HL-60 (cell line): ENCODE measurements around the gene PHF19.

Experiments used
- DNase-seq, 2 experiments: peaks; one replicate each; pipeline ENCODE4 v3.0.0-alpha.2; 2010 to 2020; ENCODE audit warnings: low read depth in 1 of 2, low spot score in 1 of 2
- H3K27ac ChIP-seq: fragments of 250-450 bp; sonication (Bioruptor Pico); replicated peaks from 2 replicates; pipeline ENCODE4 v1.5.1; 2020; ENCODE audit warnings: mild to moderate bottlenecking, moderate library complexity
- H3K27me3 ChIP-seq: fragments of 250-450 bp; sonication (Bioruptor Pico); 2 replicates; pipeline ENCODE4 v1.5.1; 2021; ENCODE audit warnings: mild to moderate bottlenecking, moderate library complexity; ENCODE audit not compliant: insufficient read depth, poor library complexity, severe bottlenecking
- H3K4me3 ChIP-seq: replicated peaks from 2 replicates; pipeline ENCODE4 v1.5.1; 2011; ENCODE audit warnings: mild to moderate bottlenecking, control low read depth, low read length; ENCODE audit not compliant: insufficient read depth
- CTCF ChIP-seq: IDR thresholded peaks from one replicate; pipeline ENCODE4 v1.5.1; 2011; ENCODE audit warnings: low read length, control low read depth, inconsistent platforms; ENCODE audit not compliant: insufficient read depth
- GABPA ChIP-seq: IDR thresholded peaks from 2 replicates; pipeline ENCODE4 v1.6.1; 2012; ENCODE audit warnings: low read depth
- POLR2AphosphoS5 ChIP-seq: IDR thresholded peaks from 2 replicates; pipeline ENCODE4 v1.6.1; 2012; ENCODE audit warnings: low read depth
- SPI1 ChIP-seq: IDR thresholded peaks from 2 replicates; pipeline ENCODE4 v1.6.1; 2012; ENCODE audit warnings: low read depth, mild to moderate bottlenecking, borderline replicate concordance
- TF ChIP-seq, protein P1 (sequence below): IDR thresholded peaks from 2 replicates; pipeline ENCODE4 v1.6.1; 2012; ENCODE audit warnings: low read depth; ENCODE audit not compliant: insufficient replicate concordance

PHF19 gene

GRCh38 chr9:120916588-120916987, 39.6 kb upstream of the PHF19 start:
- TF ChIP-seq POLR2AphosphoS5: no peak
- TF ChIP-seq, protein P1, sequence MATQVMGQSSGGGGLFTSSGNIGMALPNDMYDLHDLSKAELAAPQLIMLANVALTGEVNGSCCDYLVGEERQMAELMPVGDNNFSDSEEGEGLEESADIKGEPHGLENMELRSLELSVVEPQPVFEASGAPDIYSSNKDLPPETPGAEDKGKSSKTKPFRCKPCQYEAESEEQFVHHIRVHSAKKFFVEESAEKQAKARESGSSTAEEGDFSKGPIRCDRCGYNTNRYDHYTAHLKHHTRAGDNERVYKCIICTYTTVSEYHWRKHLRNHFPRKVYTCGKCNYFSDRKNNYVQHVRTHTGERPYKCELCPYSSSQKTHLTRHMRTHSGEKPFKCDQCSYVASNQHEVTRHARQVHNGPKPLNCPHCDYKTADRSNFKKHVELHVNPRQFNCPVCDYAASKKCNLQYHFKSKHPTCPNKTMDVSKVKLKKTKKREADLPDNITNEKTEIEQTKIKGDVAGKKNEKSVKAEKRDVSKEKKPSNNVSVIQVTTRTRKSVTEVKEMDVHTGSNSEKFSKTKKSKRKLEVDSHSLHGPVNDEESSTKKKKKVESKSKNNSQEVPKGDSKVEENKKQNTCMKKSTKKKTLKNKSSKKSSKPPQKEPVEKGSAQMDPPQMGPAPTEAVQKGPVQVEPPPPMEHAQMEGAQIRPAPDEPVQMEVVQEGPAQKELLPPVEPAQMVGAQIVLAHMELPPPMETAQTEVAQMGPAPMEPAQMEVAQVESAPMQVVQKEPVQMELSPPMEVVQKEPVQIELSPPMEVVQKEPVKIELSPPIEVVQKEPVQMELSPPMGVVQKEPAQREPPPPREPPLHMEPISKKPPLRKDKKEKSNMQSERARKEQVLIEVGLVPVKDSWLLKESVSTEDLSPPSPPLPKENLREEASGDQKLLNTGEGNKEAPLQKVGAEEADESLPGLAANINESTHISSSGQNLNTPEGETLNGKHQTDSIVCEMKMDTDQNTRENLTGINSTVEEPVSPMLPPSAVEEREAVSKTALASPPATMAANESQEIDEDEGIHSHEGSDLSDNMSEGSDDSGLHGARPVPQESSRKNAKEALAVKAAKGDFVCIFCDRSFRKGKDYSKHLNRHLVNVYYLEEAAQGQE: no peak
- TF ChIP-seq CTCF: no peak
- TF ChIP-seq GABPA: no peak
- no peak for TF ChIP-seq SPI1
- no peak overlapping the region for H3K27ac ChIP-seq
- no peak overlapping the region for H3K4me3 ChIP-seq
- H3K27me3 ChIP-seq: no peaks in the 10 kb centered on the region
- no peak for DNase-seq

GRCh38 chr9:120915854-120916470, 39.0 kb upstream of the PHF19 start:
- TF ChIP-seq POLR2AphosphoS5: no peak
- TF ChIP-seq GABPA: no peak
- no peak for DNase-seq

DNA sequence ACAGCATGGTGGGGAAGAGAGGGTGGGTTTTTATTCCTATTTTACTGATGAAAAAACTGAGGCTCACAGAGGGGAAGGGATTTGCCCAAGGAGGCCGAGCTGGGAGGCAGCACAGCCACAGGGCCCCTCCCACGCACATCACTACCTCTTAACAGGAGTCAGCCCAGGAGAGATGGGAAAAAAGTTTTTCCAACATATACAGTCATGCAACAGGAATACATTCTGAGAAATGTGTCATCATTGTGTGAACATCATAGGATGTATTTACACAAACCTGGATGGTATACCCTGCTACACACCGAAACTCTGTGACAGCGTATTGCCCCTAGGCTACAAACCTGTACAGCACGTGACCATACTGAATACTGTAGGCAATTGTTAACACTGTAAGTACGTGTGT, 38.0 kb upstream of the PHF19 start:
- DNase-seq: no peak
- Histone ChIP-seq H3K27ac (no peak overlapping the region), H3K27me3 (no peaks in the 10 kb centered on the region), H3K4me3 (no peak overlapping the region)
- TF ChIP-seq GABPA: no peak
- TF ChIP-seq SPI1: no peak
- TF ChIP-seq, protein P1: no peak
- TF ChIP-seq CTCF: no peak
- TF ChIP-seq POLR2AphosphoS5: no peak

More at GRCh38 chr9:120915854-120916470, 39.0 kb upstream of the PHF19 start:
- Histone ChIP-seq H3K27me3 (no peaks in the 10 kb centered on the region), H3K27ac (no peak overlapping the region), H3K4me3 (no peak overlapping the region)

DNA sequence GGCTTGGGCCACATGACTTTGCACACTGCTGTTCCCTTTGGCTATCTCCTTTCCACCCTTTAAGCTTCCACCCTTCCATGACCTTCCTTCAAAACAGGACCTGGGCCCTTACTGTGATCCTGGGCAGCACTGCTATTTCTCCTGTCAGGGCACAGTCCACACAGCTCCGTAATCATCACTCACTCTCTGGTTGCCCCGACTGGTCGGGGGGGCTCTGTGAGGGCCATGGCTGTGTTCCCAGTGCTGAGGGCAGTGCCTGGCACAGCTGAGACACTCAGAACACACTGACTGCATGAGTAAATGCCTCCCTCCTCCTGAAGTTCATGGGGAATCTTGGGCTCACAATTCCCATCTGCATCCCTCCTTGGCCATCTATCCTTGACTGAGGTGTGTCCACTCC, 37.4 kb upstream of the PHF19 start:
- TF ChIP-seq CTCF (no peak), SPI1 (no peak), POLR2AphosphoS5 (no peak), GABPA (no peak)
- TF ChIP-seq, protein P1: no peak
- H3K4me3 ChIP-seq: no peak overlapping the region
- no peak overlapping the region for H3K27ac ChIP-seq
- no peaks in the 10 kb centered on the region for H3K27me3 ChIP-seq
- DNase-seq: no peak
